Hematopoietic multipotent progenitor cell (in vitro differentiated cells): Measurements from ENCODE around the gene PCDHGA5. TPM values are rescaled to one million over a fixed set of nuclear protein-coding genes. Genes with fewer than 3 reads are reported as not detected.
"Not testable (repeated sequence)": the region's sequence is repeated elsewhere in the genome, so short reads cannot be mapped to it uniquely, and the experiment has no call there.

Experiments used
- DNase-seq, 3 donors: peaks; one replicate each; pipeline ENCODE4 v3.0.0-alpha.2; 2011 to 2015; ENCODE audit warnings: low read depth in 2 of 3, low spot score in 2 of 3
- total RNA-seq: library from RNA; depleted of rRNA; stranded (reverse); fragments of >200 nt; gene quantifications from one replicate; pipeline ENCODE4 v1.2.3, GENCODE V29; 2012

Gene PCDHGA5
- total RNA-seq, 1 donor = 1.1 TPM

- peak in 1 of 3 donors; percentile 31 for DNase-seq
These were observed 13.9 kb upstream of the PCDHGA5 start, which contains the start of gene PCDHGB1 for GRCh38 chr5:141349917-141350619. TSS of gene PCDHGB1 (plus strand) at chr5:141350099. CDS start at chr5:141350261, 162 bp downstream.

DNA sequence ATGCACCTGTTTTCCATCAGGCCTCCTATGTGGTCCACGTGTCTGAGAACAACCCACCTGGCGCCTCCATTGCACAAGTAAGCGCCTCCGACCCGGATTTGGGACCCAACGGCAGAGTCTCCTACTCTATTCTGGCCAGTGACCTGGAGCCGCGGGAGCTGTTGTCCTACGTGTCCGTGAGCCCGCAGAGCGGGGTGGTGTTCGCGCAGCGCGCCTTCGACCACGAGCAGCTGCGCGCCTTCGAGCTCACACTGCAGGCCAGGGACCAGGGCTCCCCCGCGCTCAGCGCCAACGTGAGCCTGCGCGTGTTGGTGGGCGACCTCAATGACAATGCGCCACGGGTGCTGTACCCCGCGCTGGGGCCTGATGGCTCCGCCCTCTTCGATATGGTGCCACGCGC, 12.4 kb upstream of the PCDHGA5 start:
- no peak for DNase-seq

DNA sequence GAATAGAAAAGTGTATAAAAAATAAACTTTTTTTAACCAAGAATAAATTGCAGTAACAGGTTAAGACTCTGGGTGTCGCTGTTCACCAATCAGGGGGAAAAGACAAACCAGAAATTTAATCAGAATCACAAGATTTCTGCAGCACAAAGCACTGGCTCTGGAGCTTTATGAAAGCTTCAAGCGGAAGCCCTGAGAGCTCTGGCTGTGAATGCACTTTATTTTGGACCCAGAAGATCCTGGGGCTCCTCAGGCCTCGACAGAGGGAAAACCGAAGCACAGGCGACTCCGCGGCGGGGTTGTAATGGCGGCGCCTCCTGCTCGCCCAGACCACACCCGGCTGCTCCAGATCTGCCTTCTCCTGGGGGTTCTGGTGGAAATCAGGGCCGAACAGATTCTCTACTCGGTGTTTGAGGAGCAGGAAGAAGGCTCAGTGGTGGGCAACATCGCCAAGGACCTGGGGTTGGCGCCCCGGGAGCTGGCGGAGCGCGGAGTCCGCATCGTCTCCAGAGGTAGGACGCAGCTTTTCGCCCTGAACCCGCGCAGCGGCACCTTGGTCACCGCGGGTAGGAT, 9.0 kb upstream of the PCDHGA5 start, which contains the start of gene PCDHGA4:
PCDHGA4 (plus strand) TSS at position 122 of the 570 bp plus-strand sequence; CDS start at position 209, 87 bp downstream.
- DNase-seq = peak in 1 of 3 donors; percentile 9

DNA sequence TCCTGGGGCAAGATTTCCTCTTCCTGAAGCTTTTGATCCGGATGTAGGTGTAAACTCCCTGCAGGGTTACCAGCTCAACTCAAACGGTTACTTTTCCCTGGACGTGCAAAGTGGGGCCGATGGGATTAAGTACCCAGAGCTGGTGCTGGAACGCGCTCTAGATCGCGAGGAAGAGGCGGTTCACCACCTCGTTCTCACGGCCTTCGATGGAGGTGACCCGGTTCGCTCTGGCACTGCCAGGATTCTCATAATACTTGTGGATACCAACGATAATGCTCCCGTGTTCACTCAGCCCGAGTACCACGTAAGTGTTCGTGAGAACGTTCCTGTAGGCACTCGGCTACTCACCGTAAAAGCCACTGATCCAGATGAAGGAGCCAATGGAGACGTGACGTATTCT, 8.3 kb upstream of the PCDHGA5 start:
- no peak for DNase-seq

GRCh38 chr5:141356133-141356532, 7.8 kb upstream of the PCDHGA5 start:
- no peak for DNase-seq

DNA sequence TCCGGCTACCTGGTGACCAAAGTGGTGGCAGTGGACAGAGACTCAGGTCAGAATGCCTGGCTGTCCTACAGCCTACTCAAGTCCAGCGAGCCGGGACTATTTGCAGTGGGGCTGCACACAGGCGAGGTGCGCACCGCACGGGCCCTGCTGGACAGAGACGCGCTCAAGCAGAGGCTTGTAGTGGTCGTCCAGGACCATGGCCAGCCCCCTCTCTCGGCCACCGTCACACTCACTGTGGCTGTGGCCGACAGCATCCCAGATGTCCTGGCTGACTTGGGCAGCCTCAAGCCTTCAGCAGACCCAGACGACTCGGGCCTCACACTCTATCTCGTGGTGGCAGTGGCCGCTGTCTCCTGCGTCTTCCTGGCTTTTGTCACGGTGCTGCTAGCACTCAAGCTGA, 7.0 kb upstream of the PCDHGA5 start:
- DNase-seq = no peak

- DNase-seq = peak in 1 of 3 donors; percentile 62
These were observed 4.1 kb upstream of the PCDHGA5 start, which contains the start of gene PCDHGB2 for GRCh38 chr5:141359790-141360426. TSS of gene PCDHGB2 (plus strand) at chr5:141359994. CDS start at chr5:141360136, 142 bp downstream.

DNA sequence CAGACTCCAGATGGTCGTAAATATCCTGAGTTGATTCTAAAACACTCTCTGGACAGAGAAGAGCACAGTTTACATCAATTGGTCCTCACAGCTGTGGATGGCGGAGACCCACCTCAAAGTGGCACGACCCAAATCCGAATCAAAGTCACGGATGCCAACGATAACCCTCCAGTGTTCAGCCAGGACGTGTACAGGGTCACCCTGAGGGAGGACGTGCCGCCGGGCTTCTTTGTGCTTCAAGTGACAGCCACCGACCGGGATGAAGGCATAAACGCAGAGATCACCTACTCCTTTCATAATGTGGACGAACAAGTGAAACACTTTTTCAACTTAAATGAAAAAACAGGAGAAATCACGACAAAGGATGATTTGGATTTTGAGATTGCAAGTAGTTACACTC, 3.3 kb upstream of the PCDHGA5 start:
- no peak for DNase-seq

DNA sequence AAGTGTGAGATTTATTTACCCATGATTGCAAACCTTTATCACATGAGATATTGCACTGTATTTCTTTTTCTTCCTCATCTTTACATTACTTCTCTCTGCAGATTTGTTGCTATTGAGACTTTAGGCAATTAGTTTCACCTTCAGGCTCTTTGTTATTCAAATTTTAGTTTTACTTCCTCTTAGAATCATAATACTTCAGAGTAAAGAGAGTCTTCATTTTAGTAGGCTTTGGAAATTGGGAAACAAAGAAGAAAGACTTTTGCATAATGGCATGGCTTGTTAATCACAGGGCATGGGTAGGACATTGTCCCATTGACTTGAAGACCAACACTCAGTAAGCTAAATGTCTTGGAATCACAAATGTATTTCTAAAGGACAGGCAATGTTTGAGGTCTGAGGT, 1.2 kb upstream of the PCDHGA5 start:
- no peak for DNase-seq

DNA sequence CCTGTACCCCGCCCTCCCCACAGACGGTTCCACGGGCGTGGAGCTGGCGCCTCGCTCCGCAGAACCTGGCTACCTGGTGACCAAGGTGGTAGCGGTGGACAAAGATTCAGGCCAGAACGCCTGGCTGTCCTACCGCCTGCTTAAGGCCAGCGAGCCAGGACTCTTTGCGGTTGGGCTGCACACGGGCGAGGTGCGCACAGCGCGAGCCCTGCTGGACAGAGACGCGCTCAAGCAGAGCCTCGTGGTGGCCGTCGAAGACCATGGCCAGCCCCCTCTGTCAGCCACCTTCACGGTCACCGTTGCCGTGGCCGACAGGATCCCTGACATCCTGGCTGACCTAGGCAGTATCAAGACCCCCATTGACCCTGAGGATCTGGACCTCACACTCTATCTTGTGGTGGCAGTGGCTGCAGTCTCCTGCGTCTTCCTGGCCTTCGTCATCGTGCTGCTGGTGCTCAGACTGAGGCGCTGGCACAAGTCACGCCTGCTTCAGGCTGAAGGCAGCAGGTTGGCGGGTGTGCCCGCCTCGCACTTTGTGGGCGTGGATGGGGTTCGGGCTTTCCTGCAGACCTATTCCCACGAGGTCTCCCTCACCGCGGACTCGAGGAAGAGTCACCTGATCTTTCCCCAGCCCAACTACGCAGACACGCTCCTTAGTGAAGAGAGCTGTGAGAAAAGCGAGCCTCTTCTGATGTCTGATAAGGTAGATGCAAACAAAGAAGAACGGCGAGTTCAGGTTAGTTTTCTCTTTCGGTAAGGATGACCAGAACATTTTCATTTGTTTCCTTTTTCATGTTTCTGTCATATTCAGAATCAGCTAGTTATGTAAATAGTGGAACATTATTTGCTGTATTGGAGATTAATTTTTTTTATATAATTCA, 2.3 kb downstream of the PCDHGA5 start:
- DNase-seq = no peak

DNA sequence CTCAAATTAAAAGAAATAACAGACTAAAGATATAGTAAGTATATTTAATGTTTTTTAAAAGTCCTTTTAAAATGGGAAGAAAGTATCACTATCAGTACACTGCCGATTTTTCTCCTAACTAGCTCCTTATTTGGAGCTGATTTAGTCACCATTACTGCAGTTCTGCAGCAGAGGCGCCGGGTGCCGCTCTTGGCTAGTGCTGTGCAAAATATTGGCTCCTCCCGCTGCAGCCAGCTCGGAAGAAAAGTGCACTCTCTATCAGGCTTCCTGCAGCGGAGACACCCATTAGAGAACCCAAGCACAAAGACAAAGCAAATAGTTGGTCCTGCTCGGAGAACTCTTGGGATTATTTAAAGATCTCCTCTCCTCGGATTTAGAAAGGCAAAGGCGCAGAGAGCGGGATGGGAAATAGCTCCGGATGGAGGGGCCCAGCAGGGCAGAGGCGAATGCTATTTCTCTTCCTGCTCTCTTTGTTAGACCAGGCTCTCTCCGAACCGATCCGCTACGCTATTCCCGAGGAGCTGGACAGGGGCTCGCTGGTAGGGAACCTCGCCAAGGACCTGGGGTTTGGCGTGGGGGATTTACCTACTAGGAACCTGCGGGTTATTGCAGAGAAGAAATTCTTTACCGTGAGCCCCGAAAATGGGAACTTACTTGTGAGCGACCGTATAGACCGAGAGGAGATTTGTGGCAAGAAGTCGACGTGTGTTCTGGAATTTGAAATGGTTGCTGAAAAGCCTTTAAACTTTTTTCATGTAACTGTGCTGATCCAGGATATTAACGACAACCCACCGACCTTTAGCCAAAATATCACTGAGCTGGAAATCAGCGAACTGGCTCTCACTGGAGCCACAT, 6.3 kb downstream of the PCDHGA5 start, which contains the start of gene PCDHGB3:
PCDHGB3 (plus strand) TSS at position 249 of the 855 bp plus-strand sequence; CDS start at position 402, 153 bp downstream.
- peak in 2 of 3 donors; percentile 55 to 69 for DNase-seq

DNA sequence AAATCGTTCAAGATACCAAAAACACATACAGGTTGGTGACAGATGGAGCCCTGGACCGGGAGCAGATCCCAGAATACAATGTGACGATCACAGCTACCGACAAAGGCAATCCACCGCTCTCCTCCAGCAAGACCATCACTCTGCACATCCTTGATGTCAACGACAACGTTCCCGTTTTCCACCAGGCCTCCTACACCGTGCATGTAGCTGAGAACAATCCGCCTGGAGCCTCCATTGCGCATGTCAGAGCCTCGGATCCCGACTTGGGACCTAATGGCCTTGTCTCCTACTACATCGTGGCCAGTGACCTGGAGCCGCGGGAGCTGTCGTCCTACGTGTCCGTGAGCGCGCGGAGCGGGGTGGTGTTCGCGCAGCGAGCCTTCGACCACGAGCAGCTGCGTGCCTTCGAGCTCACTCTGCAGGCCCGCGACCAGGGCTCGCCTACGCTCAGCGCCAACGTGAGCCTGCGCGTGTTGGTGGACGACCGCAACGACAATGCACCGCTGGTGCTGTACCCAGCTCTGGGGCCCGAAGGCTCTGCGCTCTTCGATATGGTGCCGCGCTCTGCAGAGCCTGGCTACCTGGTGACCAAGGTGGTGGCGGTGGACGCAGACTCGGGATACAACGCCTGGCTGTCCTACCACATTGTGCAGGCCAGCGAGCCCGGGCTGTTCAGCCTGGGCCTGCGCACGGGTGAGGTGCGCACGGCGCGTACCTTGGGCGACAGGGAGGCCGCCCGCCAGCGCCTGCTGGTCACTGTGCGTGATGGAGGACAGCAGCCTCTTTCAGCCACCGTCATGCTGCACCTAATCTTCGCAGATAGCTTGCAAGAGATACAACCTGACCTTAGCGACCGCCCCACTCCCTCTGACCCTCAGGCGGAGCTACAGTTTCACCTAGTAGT, 7.9 kb downstream of the PCDHGA5 start:
- no peak for DNase-seq

GRCh38 chr5:141373673-141374317, 9.8 kb downstream of the PCDHGA5 start, which contains the start of gene PCDHGA6:
TSS of gene PCDHGA6 (plus strand) at chr5:141373891. CDS start at chr5:141374084, 193 bp downstream.
- no peak for DNase-seq

DNA sequence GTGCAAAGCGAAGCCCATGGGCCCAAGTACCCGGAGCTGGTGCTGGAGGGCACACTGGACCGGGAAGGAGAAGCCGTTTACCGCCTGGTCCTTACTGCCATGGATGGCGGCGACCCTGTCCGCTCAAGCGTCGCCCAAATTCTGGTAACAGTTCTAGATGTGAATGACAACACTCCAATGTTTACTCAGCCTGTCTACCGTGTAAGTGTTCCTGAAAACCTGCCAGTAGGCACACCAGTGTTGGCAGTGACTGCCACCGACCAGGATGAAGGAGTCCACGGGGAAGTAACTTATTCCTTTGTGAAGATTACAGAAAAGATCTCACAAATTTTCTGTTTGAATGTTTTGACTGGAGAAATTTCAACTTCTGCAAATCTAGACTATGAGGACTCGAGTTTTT, 10.7 kb downstream of the PCDHGA5 start:
- no peak for DNase-seq

DNA sequence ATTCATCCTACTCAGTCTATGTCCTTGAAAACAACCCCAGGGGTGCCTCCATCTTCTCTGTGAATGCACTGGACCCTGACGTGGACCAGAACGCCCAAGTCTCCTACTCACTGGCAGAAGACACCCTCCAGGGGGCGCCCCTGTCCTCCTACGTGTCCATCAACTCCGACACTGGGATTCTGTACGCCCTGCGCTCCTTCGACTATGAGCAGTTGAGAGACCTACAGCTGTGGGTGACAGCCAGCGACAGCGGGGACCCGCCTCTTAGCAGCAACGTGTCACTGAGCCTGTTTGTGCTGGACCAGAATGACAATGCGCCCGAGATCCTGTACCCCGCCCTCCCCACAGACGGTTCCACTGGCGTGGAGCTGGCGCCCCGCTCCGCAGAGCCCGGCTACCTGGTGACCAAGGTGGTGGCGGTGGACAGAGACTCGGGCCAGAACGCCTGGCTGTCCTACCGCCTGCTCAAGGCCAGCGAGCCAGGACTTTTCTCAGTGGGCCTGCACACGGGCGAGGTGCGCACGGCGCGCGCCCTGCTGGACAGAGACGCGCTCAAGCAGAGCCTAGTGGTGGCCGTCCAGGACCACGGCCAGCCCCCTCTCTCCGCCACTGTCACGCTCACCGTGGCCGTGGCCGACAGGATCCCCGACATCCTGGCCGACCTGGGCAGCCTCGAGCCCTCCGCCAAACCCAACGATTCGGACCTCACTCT, 11.6 kb downstream of the PCDHGA5 start:
- not testable (repeated sequence) for DNase-seq

DNA sequence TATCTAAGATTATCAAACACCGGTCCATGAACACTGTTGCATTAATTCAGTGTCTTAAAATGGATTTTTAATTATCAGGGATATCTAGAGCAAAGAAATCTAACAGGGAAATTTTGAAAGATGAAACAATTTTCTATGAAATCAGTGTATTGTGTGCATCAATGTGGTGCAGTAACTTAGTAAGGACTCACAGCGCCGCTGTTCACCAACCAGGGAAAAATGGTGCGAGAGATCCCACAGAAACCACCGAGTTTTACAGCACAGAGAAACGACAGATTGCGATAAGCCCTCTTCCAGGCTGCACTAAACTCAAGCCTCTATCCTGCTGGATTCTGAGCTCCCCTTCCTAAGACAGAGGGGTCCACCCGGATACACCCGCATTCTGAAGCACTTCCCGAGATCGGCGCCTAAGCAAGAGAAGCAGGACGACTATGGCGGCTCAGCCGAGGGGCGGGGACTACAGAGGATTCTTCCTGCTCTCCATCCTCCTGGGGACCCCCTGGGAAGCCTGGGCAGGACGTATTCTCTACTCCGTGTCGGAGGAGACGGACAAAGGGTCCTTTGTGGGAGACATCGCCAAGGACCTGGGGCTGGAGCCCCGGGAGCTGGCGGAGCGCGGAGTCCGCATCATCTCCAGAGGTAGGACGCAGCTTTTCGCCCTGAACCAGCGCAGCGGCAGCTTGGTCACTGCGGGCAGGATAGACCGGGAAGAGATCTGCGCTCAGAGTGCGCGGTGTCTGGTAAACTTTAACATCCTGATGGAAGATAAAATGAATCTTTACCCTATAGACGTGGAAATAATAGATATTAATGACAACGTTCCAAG, 18.7 kb downstream of the PCDHGA5 start, which contains the start of gene PCDHGA7:
PCDHGA7 (plus strand) TSS at position 274 of the 826 bp plus-strand sequence; CDS start at position 432, 158 bp downstream.
- peak in 1 of 3 donors; percentile 11 for DNase-seq
